OCI-LY3 (cell line): ENCODE data around the gene BCAR3.

ENCODE experiments used
- CTCF ChIP-seq: fragments of 200-600, 300-600 bp; sonication (generic); IDR thresholded peaks from 2 replicates; pipeline ENCODE4 v1.5.1; 2014; ENCODE audit warnings: antibody characterized with exemption, low read length, low read depth
- EZH2phosphoT487 ChIP-seq: fragments of 200-600 bp; shearing (Covaris generic); IDR thresholded peaks from 2 replicates; pipeline ENCODE4 v1.6.1; 2018; ENCODE audit warnings: antibody characterized with exemption, mixed run types, low read depth

GRCh38 chr1:93663208-93663614 lies 18.4 kb downstream of the BCAR3 start:
- no peak for TF ChIP-seq CTCF
- no peak for TF ChIP-seq EZH2phosphoT487
